Lower leg skin (tissue), 4 donors: ENCODE results near the gene RNASE8. TPM values are rescaled to one million over a fixed set of nuclear protein-coding genes. Genes with fewer than 3 reads are reported as not detected.

ENCODE experiments used
- DNase-seq, 2 donors: peaks; one replicate each; pipeline ENCODE4 v3.0.0-alpha.2; 2019; ENCODE audit warnings: low spot score in 2 of 2
- H3K4me3 ChIP-seq: fragments of 200-600 bp; sonication (generic); 2 replicates; pipeline ENCODE4 v1.5.1; 2017; ENCODE audit warnings: mild to moderate bottlenecking, low read depth; ENCODE audit not compliant: poor library complexity, severe bottlenecking
- CTCF ChIP-seq, 3 donors: fragments of 450-650 bp; IDR thresholded peaks; one replicate each; pipeline ENCODE4 v1.5.1; 2016; ENCODE audit warnings: antibody characterized with exemption in 3 of 3, mild to moderate bottlenecking in 3 of 3, moderate library complexity in 2 of 3
- POLR2A ChIP-seq, 2 donors: fragments of 450-650 bp; IDR thresholded peaks; one replicate each; pipeline ENCODE4 v1.6.1; 2016 to 2017; ENCODE audit warnings: antibody characterized with exemption in 2 of 2, mild to moderate bottlenecking in 1 of 2, moderate library complexity in 1 of 2
- WGBS, 2 donors: methylation state at CpG; one replicate each; pipeline ENCODE4 v1.1.5; 2018; 5-methylcytosine and 5-hydroxymethylcytosine counted together
- intact Hi-C: fragments of 100-400 bp; cut with DNase I; formaldehyde crosslinking; loops from one replicate; pipeline ENCODE4 v1.15.0; 2023; ENCODE audit warnings: low total_unique reads
- total RNA-seq, 4 donors: library from RNA; depleted of rRNA; stranded (reverse); fragments of >200 nt; gene quantifications; one replicate each; pipeline ENCODE4 v1.1.0, GENCODE V29; 2016

The RNASE8 gene
- total RNA-seq, 4 donors from 2014 or later = not detected

GRCh38 chr14:21070610-21071224, 13.1 kb downstream of the RNASE8 start:
- intact Hi-C loops = no loop called here
- peak overlapping the region; percentile 55 for H3K4me3 ChIP-seq
- TF ChIP-seq POLR2A (IDR thresholded peaks at IDR 0.05) (no peak), CTCF (IDR thresholded peaks at IDR 0.05) (no peak)
- peak in 1 of 2 donors; percentile 89 for DNase-seq
- WGBS, 2 donors = 0% methylated on average over 20 to 23 of the region's 23 CpGs

- intact Hi-C loops = no loop called here
- TF ChIP-seq CTCF (IDR thresholded peaks at IDR 0.05) (no peak), POLR2A (IDR thresholded peaks at IDR 0.05) (no peak)
- DNase-seq = peak; percentile 79 to 97
- 1 to 2% methylated on average over 35 to 37 of the region's 37 CpGs for WGBS, 2 donors
- H3K4me3 ChIP-seq = peak overlapping the region; percentile 55
These were observed 13.8 kb downstream of the RNASE8 start for GRCh38 chr14:21071225-21072030.

- TF ChIP-seq POLR2A (IDR thresholded peaks at IDR 0.05) = no peak
- no peak for TF ChIP-seq CTCF (IDR thresholded peaks at IDR 0.05)
- no peak overlapping the region for H3K4me3 ChIP-seq
These were observed 14.4 kb downstream of the RNASE8 start for GRCh38 chr14:21072031-21072473.

GRCh38 chr14:21072781-21073339, 15.2 kb downstream of the RNASE8 start:
- no peak overlapping the region for H3K4me3 ChIP-seq
- peak in 1 of 2 donors; percentile 83 for DNase-seq
- TF ChIP-seq POLR2A (IDR thresholded peaks at IDR 0.05) (no peak), CTCF (IDR thresholded peaks at IDR 0.05) (no peak)
- 86 to 90% methylated on average over 9 of the region's 9 CpGs for WGBS, 2 donors
- intact Hi-C loops = no loop called here

More at GRCh38 chr14:21072031-21072473, 14.4 kb downstream of the RNASE8 start:
- 26 to 34% methylated on average over 4 of the region's 4 CpGs for WGBS, 2 donors
- DNase-seq = peak; percentile 54 to 79
- intact Hi-C loops = no loop called here

- peak in 1 of 2 donors; percentile 77 for DNase-seq
- WGBS, 2 donors = 87 to 93% methylated on average over 8 to 9 of the region's 9 CpGs
- H3K4me3 ChIP-seq = no peak overlapping the region
- no peak for TF ChIP-seq POLR2A (IDR thresholded peaks at IDR 0.05)
- intact Hi-C loops = no loop called here
These were observed 16.3 kb downstream of the RNASE8 start for GRCh38 chr14:21073921-21074320.
